Measurements from ENCODE around the gene IL32. TPM values are rescaled to one million over a fixed set of nuclear protein-coding genes. Genes with fewer than 3 reads are reported as not detected.
"Not testable (repeated sequence)": the region's sequence is repeated elsewhere in the genome, so short reads cannot be mapped to it uniquely, and the experiment has no call there.

Gene IL32
- total RNA-seq, 1 donor from 2014 or later, result 1,559 TPM

- not testable (repeated sequence) for DNase-seq (ENCODE audit: extremely low read depth, low read depth, low spot score)
These were observed 3.7 kb downstream of the IL32 start for GRCh38 chr16:3069146-3069545.

- DNase-seq (ENCODE audit: extremely low read depth, low read depth, low spot score), result no peak
These were observed 5.2 kb downstream of the IL32 start for GRCh38 chr16:3070608-3071111.

- DNase-seq (ENCODE audit: extremely low read depth, low read depth, low spot score), result no peak
These were observed 6.2 kb downstream of the IL32 start for GRCh38 chr16:3071655-3072054.

GRCh38 chr16:3072148-3072547 is 6.7 kb downstream of the IL32 start:
- not testable (repeated sequence) for DNase-seq (ENCODE audit: extremely low read depth, low read depth, low spot score)

- DNase-seq (ENCODE audit: extremely low read depth, low read depth, low spot score), result not testable (repeated sequence)
These were observed 7.3 kb downstream of the IL32 start for GRCh38 chr16:3072576-3073263.

GRCh38 chr16:3073448-3073847 is 8.0 kb downstream of the IL32 start:
- DNase-seq (ENCODE audit: extremely low read depth, low read depth, low spot score), result no peak

- DNase-seq (ENCODE audit: extremely low read depth, low read depth, low spot score), result no peak
These were observed 9.6 kb downstream of the IL32 start for GRCh38 chr16:3074860-3075522.

- no peak for DNase-seq (ENCODE audit: extremely low read depth, low read depth, low spot score)
These were observed 10.1 kb downstream of the IL32 start for GRCh38 chr16:3075523-3075915.

- not testable (repeated sequence) for DNase-seq (ENCODE audit: extremely low read depth, low read depth, low spot score)
These were observed 10.5 kb downstream of the IL32 start for GRCh38 chr16:3075946-3076345.

- no peak for DNase-seq (ENCODE audit: extremely low read depth, low read depth, low spot score)
These were observed 11.1 kb downstream of the IL32 start for GRCh38 chr16:3076577-3076976.

- no peak for DNase-seq (ENCODE audit: extremely low read depth, low read depth, low spot score)
These were observed 14.6 kb downstream of the IL32 start for GRCh38 chr16:3080024-3080423.

GRCh38 chr16:3081957-3082356 is 16.5 kb downstream of the IL32 start:
- not testable (repeated sequence) for DNase-seq (ENCODE audit: extremely low read depth, low read depth, low spot score)

GRCh38 chr16:3083408-3083807 is 18.0 kb downstream of the IL32 start:
- not testable (repeated sequence) for DNase-seq (ENCODE audit: extremely low read depth, low read depth, low spot score)

- DNase-seq (ENCODE audit: extremely low read depth, low read depth, low spot score), result no peak
These were observed 19.1 kb downstream of the IL32 start for GRCh38 chr16:3084491-3084890.

- no peak for DNase-seq (ENCODE audit: extremely low read depth, low read depth, low spot score)
These were observed 19.7 kb downstream of the IL32 start for GRCh38 chr16:3084969-3085670.

GRCh38 chr16:3085868-3086595 is 20.6 kb downstream of the IL32 start:
- no peak for DNase-seq (ENCODE audit: extremely low read depth, low read depth, low spot score)

GRCh38 chr16:3086596-3087242 is 21.3 kb downstream of the IL32 start:
- DNase-seq (ENCODE audit: extremely low read depth, low read depth, low spot score), result no peak

- DNase-seq (ENCODE audit: extremely low read depth, low read depth, low spot score), result no peak
These were observed 22.1 kb downstream of the IL32 start for GRCh38 chr16:3087243-3088235.

- DNase-seq (ENCODE audit: extremely low read depth, low read depth, low spot score), result no peak
These were observed 23.0 kb downstream of the IL32 start for GRCh38 chr16:3088450-3088849.

Data from glomerular endothelial cell (primary cell).